Measurements from ENCODE around the gene ANKRD13D. TPM values are rescaled to one million over a fixed set of nuclear protein-coding genes. Genes with fewer than 3 reads are reported as not detected.
A peak's percentile ranks its signal among the peaks of the same experiment; 100 is the strongest.

ANKRD13D gene
- total RNA-seq, 2 donors from 2014 or later = 56.6 to 58.6 TPM

DNA sequence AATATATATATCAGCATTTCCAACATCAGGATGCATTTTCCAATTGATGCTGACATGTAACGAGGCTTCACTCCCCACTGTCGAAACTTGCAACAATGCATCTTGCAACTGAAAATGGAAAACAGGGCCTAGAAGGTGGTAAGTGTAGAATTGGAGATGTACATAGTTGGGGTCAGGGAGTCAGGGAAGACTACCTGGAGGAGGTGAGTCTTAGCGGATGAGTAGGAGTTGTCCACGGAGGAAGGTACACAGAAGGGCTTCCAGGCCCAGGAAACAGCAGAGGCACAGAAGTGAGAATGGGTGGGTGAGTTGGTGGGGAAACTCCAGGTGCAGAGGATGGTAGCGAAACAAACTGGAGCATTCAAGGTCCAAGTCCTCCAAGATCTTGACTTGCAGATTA is 24.8 kb upstream of the ANKRD13D start:
- no peak for TF ChIP-seq CTCF (conservative IDR thresholded peaks at IDR 0.05)
- H3K4me3 ChIP-seq (ENCODE audit: low read length) = no peak overlapping the region
- H3K4me1 Mint-ChIP-seq = peaks cover 22% of the 10 kb centered on the region
- WGBS, 2 experiments (ENCODE audit: insufficient coverage in 1 of 2, insufficient read length in 1 of 2) = 96 to 97% methylated on average over 5 of the region's 5 CpGs
- no peak for DNase-seq
- no peaks in the 10 kb centered on the region for H3K9me3 Mint-ChIP-seq
- peaks cover 9% of the 10 kb centered on the region for H3K4me1 ChIP-seq (ENCODE audit: control insufficient read depth, insufficient read depth, low read length)
- no peaks in the 10 kb centered on the region for H3K27me3 ChIP-seq (ENCODE audit: control insufficient read depth, insufficient read depth, low read length, poor library complexity, severe bottlenecking)
- no peak overlapping the region for H3K27ac ChIP-seq (ENCODE audit: low read depth, low read length)
- no peaks in the 10 kb centered on the region for H3K9me3 ChIP-seq (ENCODE audit: control insufficient read depth, low read length)
- H3K27me3 Mint-ChIP-seq (ENCODE audit: insufficient read depth) = peaks cover 22% of the 10 kb centered on the region
- peak overlapping the region; percentile 36 for H3K4me3 Mint-ChIP-seq
- no peak overlapping the region for H3K27ac Mint-ChIP-seq
- H3K36me3 ChIP-seq (ENCODE audit: control insufficient read depth, insufficient read depth, low read length) = peaks cover 16% of the 10 kb centered on the region
- H3K36me3 Mint-ChIP-seq (ENCODE audit: low read depth) = peaks cover 6% of the 10 kb centered on the region
- H3K9ac ChIP-seq (ENCODE audit: extremely low read depth, low read length, poor library complexity, severe bottlenecking) = no peak overlapping the region

- Histone ChIP-seq H3K36me3 (ENCODE audit: control insufficient read depth, insufficient read depth, low read length) (peaks cover 20% of the 10 kb centered on the region), H3K9me3 (ENCODE audit: control insufficient read depth, low read length) (no peaks in the 10 kb centered on the region), H3K4me1 (ENCODE audit: control insufficient read depth, insufficient read depth, low read length) (peaks cover 17% of the 10 kb centered on the region), H3K9ac (ENCODE audit: extremely low read depth, low read length, poor library complexity, severe bottlenecking) (no peak overlapping the region), H3K27ac (ENCODE audit: low read depth, low read length) (no peak overlapping the region), H3K4me3 (ENCODE audit: low read length) (no peak overlapping the region), H3K27me3 (ENCODE audit: control insufficient read depth, insufficient read depth, low read length, poor library complexity, severe bottlenecking) (no peaks in the 10 kb centered on the region)
- Mint-ChIP-seq H3K36me3 (ENCODE audit: low read depth) (peaks cover 6% of the 10 kb centered on the region), H3K4me1 (peaks cover 27% of the 10 kb centered on the region), H3K9me3 (no peaks in the 10 kb centered on the region), H3K27me3 (ENCODE audit: insufficient read depth) (peaks cover 22% of the 10 kb centered on the region), H3K4me3 (peak overlapping the region; percentile 36), H3K27ac (no peak overlapping the region)
- no peak for DNase-seq
- 92 to 97% methylated on average over 5 to 7 of the region's 7 CpGs for WGBS, 2 experiments (ENCODE audit: insufficient coverage in 1 of 2, insufficient read length in 1 of 2)
- TF ChIP-seq CTCF (conservative IDR thresholded peaks at IDR 0.05) = no peak
Observed at GRCh38 chr11:67264877-67265632, 24.0 kb upstream of the ANKRD13D start.

- peak; percentile 93 for DNase-seq
- Histone ChIP-seq H3K36me3 (ENCODE audit: control insufficient read depth, insufficient read depth, low read length) (peaks cover 20% of the 10 kb centered on the region), H3K4me3 (ENCODE audit: low read length) (no peak overlapping the region), H3K27me3 (ENCODE audit: control insufficient read depth, insufficient read depth, low read length, poor library complexity, severe bottlenecking) (no peaks in the 10 kb centered on the region), H3K9ac (ENCODE audit: extremely low read depth, low read length, poor library complexity, severe bottlenecking) (no peak overlapping the region), H3K27ac (ENCODE audit: low read depth, low read length) (no peak overlapping the region), H3K4me1 (ENCODE audit: control insufficient read depth, insufficient read depth, low read length) (peaks cover 19% of the 10 kb centered on the region), H3K9me3 (ENCODE audit: control insufficient read depth, low read length) (no peaks in the 10 kb centered on the region)
- H3K9me3 Mint-ChIP-seq = no peaks in the 10 kb centered on the region
- peaks cover 22% of the 10 kb centered on the region for H3K27me3 Mint-ChIP-seq (ENCODE audit: insufficient read depth)
- peak overlapping the region; percentile 92 for H3K4me3 Mint-ChIP-seq
- H3K36me3 Mint-ChIP-seq (ENCODE audit: low read depth) = peaks cover 6% of the 10 kb centered on the region
- TF ChIP-seq CTCF (conservative IDR thresholded peaks at IDR 0.05) = peak; percentile 76
- H3K27ac Mint-ChIP-seq = peak overlapping the region; percentile 45
- H3K4me1 Mint-ChIP-seq = peaks cover 35% of the 10 kb centered on the region
- 19 to 66% methylated on average over 10 to 54 of the region's 54 CpGs for WGBS, 2 experiments (ENCODE audit: insufficient coverage in 1 of 2, insufficient read length in 1 of 2)
Observed at GRCh38 chr11:67265633-67266448, 23.3 kb upstream of the ANKRD13D start.

Data from endodermal cell (in vitro differentiated cells).